Natural killer cell (primary cell): Measurements from ENCODE around the gene FHOD1. TPM values are rescaled to one million over a fixed set of nuclear protein-coding genes. Genes with fewer than 3 reads are reported as not detected.
A peak's percentile ranks its signal among the peaks of the same experiment; 100 is the strongest.

Experiments
- ATAC-seq, 3 donors: fragments of 150-1000 bp in 2 of 3; fragments of 200-7000 bp in 1 of 3; cut with Tn5 transposase; 1 replicate in 1 of 3; 2 replicates in 2 of 3; pipeline ENCODE4 v1.10.0; 2021; ENCODE audit warnings: mild to moderate bottlenecking in 2 of 3, moderate library complexity in 2 of 3
- DNase-seq, 2 donors: peaks; one replicate each; pipeline versions ENCODE4 v3.0.0 to v3.0.0-alpha.2; 2013 to 2021; ENCODE audit warnings: mixed read lengths in 1 of 2
- H3K27ac ChIP-seq: one replicate; pipeline ENCODE4 v1.5.1; 2013; ENCODE audit warnings: mild to moderate bottlenecking, low read length
- H3K27me3 ChIP-seq: one replicate; pipeline ENCODE4 v1.6.1; 2013; ENCODE audit warnings: low read length; ENCODE audit not compliant: control insufficient read depth, insufficient read depth
- H3K36me3 ChIP-seq: one replicate; pipeline ENCODE4 v1.6.1; 2013; ENCODE audit warnings: low read length; ENCODE audit not compliant: control insufficient read depth, insufficient read depth
- H3K4me1 ChIP-seq: one replicate; pipeline ENCODE4 v1.6.1; 2013; ENCODE audit warnings: low read length; ENCODE audit not compliant: control insufficient read depth, insufficient read depth
- H3K4me3 ChIP-seq: one replicate; pipeline ENCODE4 v1.5.1; 2013; ENCODE audit warnings: low read length
- H3K9me3 ChIP-seq: one replicate; pipeline ENCODE4 v1.6.1; 2013; ENCODE audit warnings: low read length; ENCODE audit not compliant: control insufficient read depth, insufficient read depth
- H3K27ac Mint-ChIP-seq, 2 donors: one replicate each; pipeline ENCODE4 v1.8.0; 2022; ENCODE audit warnings: mild to moderate bottlenecking in 2 of 2, mixed read lengths in 2 of 2, moderate library complexity in 1 of 2
- H3K27me3 Mint-ChIP-seq, 2 donors: one replicate each; pipeline ENCODE4 v1.8.0; 2022; ENCODE audit warnings: low read depth in 2 of 2, mixed read lengths in 2 of 2
- H3K36me3 Mint-ChIP-seq: one replicate; pipeline ENCODE4 v1.8.0; 2022; ENCODE audit warnings: mixed read lengths
- H3K4me1 Mint-ChIP-seq, 2 donors: one replicate each; pipeline ENCODE4 v1.8.0; 2022; ENCODE audit warnings: mixed read lengths in 2 of 2
- H3K4me3 Mint-ChIP-seq: one replicate; pipeline ENCODE4 v1.8.0; 2022; ENCODE audit warnings: mild to moderate bottlenecking, moderate library complexity, mixed read lengths
- H3K9me3 Mint-ChIP-seq, 2 donors: one replicate each; pipeline ENCODE4 v1.8.0; 2022; ENCODE audit warnings: mixed read lengths in 2 of 2
- CTCF ChIP-seq: fragments of 200-600 bp; IDR thresholded peaks from one replicate; pipeline ENCODE4 v1.8.0; 2022; ENCODE audit warnings: antibody characterized with exemption
- WGBS: methylation state at CpG from one replicate; pipeline ENCODE4 v1.1.7; 2013; ENCODE audit warnings: missing lambda C conversion rate; ENCODE audit not compliant: insufficient coverage; 5-methylcytosine and 5-hydroxymethylcytosine counted together
- intact Hi-C: fragments of 100-400 bp; cut with micrococcal nuclease; formaldehyde crosslinking; loops from one replicate; pipeline ENCODE4 v1.14.2; 2022
- total RNA-seq, 4 donors: library from RNA; stranded (reverse); fragments of 120-200 nt in 1 of 4; gene quantifications; one replicate each; pipeline versions ENCODE4 v1.2.3 to v1.2.4, GENCODE V29; 2013 to 2022

The FHOD1 gene
- total RNA-seq, 3 donors from 2014 or later (not counting 1 experiment from before 2014, with no cell fraction given): 79.3 to 96.8 (median 89.2) TPM

DNA sequence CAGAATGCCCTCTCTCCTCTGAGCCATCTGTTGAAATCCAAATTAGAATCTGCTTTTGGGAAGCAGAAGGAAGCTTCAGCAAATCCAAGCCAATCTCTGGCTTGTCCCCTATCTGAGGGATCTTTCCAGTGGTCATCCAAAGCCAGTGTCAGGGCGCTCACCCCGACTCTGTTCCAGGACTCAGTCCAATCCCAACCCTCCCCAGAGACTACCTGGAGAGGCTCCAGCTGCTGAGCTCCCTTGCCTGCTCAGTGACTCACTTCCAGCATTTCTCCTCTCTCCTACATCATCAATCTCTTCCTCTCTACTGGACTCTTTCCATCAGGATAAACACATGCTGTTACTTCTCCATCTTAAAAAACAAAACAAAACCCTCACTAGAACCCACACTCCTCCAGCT lies 65.9 kb downstream of the FHOD1 start:
- 99% methylated on average over 2 of the region's 2 CpGs for WGBS
- no peak for TF ChIP-seq CTCF
- intact Hi-C loops: no loop called here
- H3K36me3 ChIP-seq: no peaks in the 10 kb centered on the region
- Mint-ChIP-seq H3K27ac (no peak overlapping the region), H3K36me3 (no peaks in the 10 kb centered on the region), H3K4me1 (peaks cover 13 to 27% of the 10 kb centered on the region in 2 donors), H3K27me3 (peaks cover 0 to 8% of the 10 kb centered on the region in 2 donors), H3K4me3 (no peak overlapping the region), H3K9me3 (no peaks in the 10 kb centered on the region)
- peaks cover 1% of the 10 kb centered on the region for H3K27me3 ChIP-seq
- no peaks in the 10 kb centered on the region for H3K9me3 ChIP-seq
- DNase-seq: no peak
- H3K4me1 ChIP-seq: peaks cover 37% of the 10 kb centered on the region
- ATAC-seq: no peak
- no peak overlapping the region for H3K4me3 ChIP-seq
- no peak overlapping the region for H3K27ac ChIP-seq

DNA sequence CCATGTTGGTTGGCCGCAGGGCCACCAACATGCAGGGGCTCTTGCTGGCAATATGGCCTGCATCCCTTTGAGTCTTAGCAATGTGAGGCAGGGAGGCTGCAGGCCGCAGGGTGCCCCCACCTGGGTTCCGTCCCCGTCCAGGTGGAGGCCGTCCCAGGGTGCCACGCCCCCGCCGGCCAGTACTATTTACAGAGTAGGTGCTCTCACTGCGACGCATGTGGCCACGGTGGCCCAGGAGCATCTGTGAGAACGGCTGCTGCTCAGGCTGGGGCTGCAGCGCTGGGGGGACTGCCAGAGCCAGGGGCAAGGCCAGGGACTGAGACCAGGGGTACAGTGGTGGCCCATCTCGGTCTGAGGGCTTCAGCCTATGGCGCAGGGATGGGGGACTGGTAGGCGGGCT lies 67.1 kb downstream of the FHOD1 start:
- H3K4me1 Mint-ChIP-seq: peaks cover 8 to 30% of the 10 kb centered on the region in 2 donors
- no peak overlapping the region for H3K27ac Mint-ChIP-seq
- Histone ChIP-seq H3K9me3 (no peaks in the 10 kb centered on the region), H3K4me3 (no peak overlapping the region), H3K36me3 (no peaks in the 10 kb centered on the region), H3K27ac (no peak overlapping the region), H3K4me1 (peaks cover 32% of the 10 kb centered on the region), H3K27me3 (no peaks in the 10 kb centered on the region)
- 94% methylated on average over 16 of the region's 16 CpGs for WGBS
- intact Hi-C loops: no loop called here
- H3K4me3 Mint-ChIP-seq: no peak overlapping the region
- no peak for DNase-seq
- ATAC-seq: no peak
- H3K9me3 Mint-ChIP-seq: no peaks in the 10 kb centered on the region
- peaks cover 0 to 4% of the 10 kb centered on the region in 2 donors for H3K27me3 Mint-ChIP-seq
- TF ChIP-seq CTCF: no peak
- no peaks in the 10 kb centered on the region for H3K36me3 Mint-ChIP-seq

- no peaks in the 10 kb centered on the region for H3K27me3 ChIP-seq
- Mint-ChIP-seq H3K27ac (no peak overlapping the region), H3K4me3 (no peak overlapping the region), H3K36me3 (no peaks in the 10 kb centered on the region), H3K9me3 (no peaks in the 10 kb centered on the region), H3K4me1 (peaks cover 6 to 28% of the 10 kb centered on the region in 2 donors), H3K27me3 (peaks cover 0 to 3% of the 10 kb centered on the region in 2 donors)
- TF ChIP-seq CTCF: no peak
- H3K4me1 ChIP-seq: peaks cover 32% of the 10 kb centered on the region
- H3K9me3 ChIP-seq: no peaks in the 10 kb centered on the region
- ATAC-seq: no peak
- WGBS: 94% methylated on average over 13 of the region's 13 CpGs
- H3K27ac ChIP-seq: no peak overlapping the region
- no peaks in the 10 kb centered on the region for H3K36me3 ChIP-seq
- H3K4me3 ChIP-seq: no peak overlapping the region
- intact Hi-C loops: no loop called here
- peak in 1 of 2 donors; percentile 28 for DNase-seq
These were observed 67.7 kb downstream of the FHOD1 start for GRCh38 chr16:67179421-67180080.

Other genes with a start within 250 kb of the FHOD1 start
- 100 to 1,000 TPM in 1 of 3 donors, 10 to 100 TPM in 2; 96.1 to 102 (median 97.2) TPM for gene CBFB, start 218.3 kb downstream of the FHOD1 start, total RNA-seq
- gene PHAF1, start 137.5 kb downstream of the FHOD1 start, total RNA-seq: 10 to 100 TPM; 17.0 to 22.4 (median 22.0) TPM
- 1 to 10 TPM in 2 of 3 donors, under 1 TPM in 1; 0.80 to 1.3 (median 1.0) TPM for gene B3GNT9, start 96.5 kb downstream of the FHOD1 start, total RNA-seq
- 10 to 100 TPM; 15.2 to 27.5 (median 26.8) TPM for gene TRADD, start 87.6 kb downstream of the FHOD1 start, total RNA-seq
- 1 to 10 TPM; 5.2 to 8.3 (median 6.3) TPM for gene FBXL8, start 87.5 kb downstream of the FHOD1 start, total RNA-seq
- 1 to 10 TPM; 6.9 to 8.3 (median 7.3) TPM for gene HSF4, start 82.7 kb downstream of the FHOD1 start, total RNA-seq
- 1 to 10 TPM in 2 of 3 donors, under 1 TPM in 1; 0.88 to 1.3 (median 1.3) TPM for gene NOL3, start 76.9 kb downstream of the FHOD1 start, total RNA-seq
- 10 to 100 TPM in 2 of 3 donors, 1 to 10 TPM in 1; 7.2 to 12.6 (median 10.9) TPM for gene MATCAP1, start 63.5 kb downstream of the FHOD1 start, total RNA-seq
- gene EXOC3L1, start 57.3 kb downstream of the FHOD1 start, total RNA-seq: not detected
- gene E2F4, start 55.3 kb downstream of the FHOD1 start, total RNA-seq: 10 to 100 TPM; 57.6 to 91.7 (median 74.5) TPM
- 1 to 10 TPM; 1.9 to 3.3 (median 2.3) TPM for gene ELMO3, start 48.4 kb downstream of the FHOD1 start, total RNA-seq
- gene TMEM208, start 20.4 kb downstream of the FHOD1 start, total RNA-seq: 10 to 100 TPM; 34.5 to 39.2 (median 36.7) TPM
- 1 to 10 TPM; 1.2 to 2.6 (median 1.6) TPM for gene SLC9A5, start 1.5 kb upstream of the FHOD1 start, total RNA-seq
- gene PLEKHG4, start 32.1 kb upstream of the FHOD1 start, total RNA-seq: 10 to 100 TPM in 1 of 3 donors, 1 to 10 TPM in 2; 6.8 to 14.7 (median 8.5) TPM
- gene KCTD19, start 79.3 kb upstream of the FHOD1 start, total RNA-seq: not detected
- gene LRRC36, start 79.3 kb upstream of the FHOD1 start, total RNA-seq: not detected
- gene TPPP3, start 146.0 kb upstream of the FHOD1 start, total RNA-seq: 1 to 10 TPM in 2 of 3 donors, under 1 TPM in 1; 0.66 to 3.0 (median 1.4) TPM
- gene ZDHHC1, start 169.0 kb upstream of the FHOD1 start, total RNA-seq: 1 to 10 TPM in 2 of 3 donors, under 1 TPM in 1; 0.88 to 2.5 (median 1.8) TPM
- gene HSD11B2, start 183.6 kb upstream of the FHOD1 start, total RNA-seq: not detected
- 10 to 100 TPM; 76.0 to 84.9 (median 83.3) TPM for gene ATP6V0D1, start 233.7 kb upstream of the FHOD1 start, total RNA-seq
- under 1 TPM in 1 of 3 donors, not detected in 2; 0.50 TPM for gene AGRP, start 236.1 kb upstream of the FHOD1 start, total RNA-seq